Small intestine (tissue), 16 donors: ENCODE results near the gene HEXIM2. TPM values are rescaled to one million over a fixed set of nuclear protein-coding genes. Genes with fewer than 3 reads are reported as not detected.

ENCODE experiments used
- DNase-seq, 2 donors: peaks; one replicate each; pipeline versions ENCODE4 v3.0.0 to v3.0.0-alpha.2; 2013
- FAIRE-seq: peaks from 2 replicates; lab custom pipeline; 2012; peaks lifted over from hg19 to GRCh38; lab: Jason Lieb, UNC
- H3K27ac ChIP-seq, 3 donors: one replicate each; pipeline ENCODE4 v1.5.1; 2013; ENCODE audit warnings: low read length in 2 of 3, mild to moderate bottlenecking in 2 of 3, control low read depth in 1 of 3, inconsistent platforms in 1 of 3, low read depth in 1 of 3, moderate library complexity in 1 of 3
- H3K27me3 ChIP-seq, 3 donors: one replicate each; pipeline ENCODE4 v1.6.1; 2013; ENCODE audit warnings: low read length in 3 of 3, inconsistent platforms in 1 of 3; ENCODE audit not compliant: control insufficient read depth in 3 of 3, insufficient read depth in 3 of 3
- H3K36me3 ChIP-seq, 3 donors: one replicate each; pipeline ENCODE4 v1.6.1; 2013; ENCODE audit warnings: low read length in 3 of 3, inconsistent platforms in 1 of 3, low read depth in 1 of 3, mild to moderate bottlenecking in 1 of 3, moderate library complexity in 1 of 3; ENCODE audit not compliant: control insufficient read depth in 3 of 3, insufficient read depth in 2 of 3
- H3K4me1 ChIP-seq, 3 donors: one replicate each; pipeline ENCODE4 v1.6.1; 2013; ENCODE audit warnings: low read length in 2 of 3, inconsistent platforms in 1 of 3, low read depth in 1 of 3, mild to moderate bottlenecking in 1 of 3, moderate library complexity in 1 of 3; ENCODE audit not compliant: control insufficient read depth in 3 of 3, insufficient read depth in 2 of 3
- H3K4me3 ChIP-seq, 3 donors: one replicate each; pipeline ENCODE4 v1.5.1; 2013; ENCODE audit warnings: low read length in 3 of 3, control low read depth in 1 of 3, inconsistent platforms in 1 of 3, low read depth in 1 of 3, mild to moderate bottlenecking in 1 of 3, moderate library complexity in 1 of 3
- H3K9me3 ChIP-seq, 2 donors: one replicate each; pipeline ENCODE4 v1.6.1; 2013; ENCODE audit warnings: low read depth in 1 of 2, low read length in 1 of 2; ENCODE audit not compliant: control insufficient read depth in 2 of 2, insufficient read depth in 1 of 2
- WGBS, 3 donors: extraction: QIAGEN DNeasy Blood & Tissue Kit; methylation state at CpG; one replicate each; pipeline ENCODE4 v1.1.7; 2013; 5-methylcytosine and 5-hydroxymethylcytosine counted together
- long read RNA-seq, 10 donors: transcript quantifications; one replicate each; lab custom pipeline, GENCODE V29; 2026
- polyA plus RNA-seq, 4 donors: library from polyadenylated mRNA; stranded (reverse) in 3 of 4; unstranded in 1 of 4; fragments of 200-250 nt in 3 of 4; fragments of 120-200 nt in 1 of 4; gene quantifications; one replicate each; pipeline versions ENCODE4 v1.2.1 to v1.2.3, GENCODE V29; 2013
- donor health status: healthy with polysubstance abuse.
- donor health status: control.
- donor health status: control.
- donor health status: Bipolar disorder and iron deficiency.
- donor health status: healthy.

Gene HEXIM2
- polyA plus RNA-seq: 10 to 100 TPM; 11.2 to 13.3 (median 12.1) TPM
- long read RNA-seq, donor 1: 0 reads
- long read RNA-seq, donor 2, partial matches to known transcripts: 0 of 1 reads
- long read RNA-seq, donor 2, other reads (novel, unspliced or antisense): 0 of 1 reads
- long read RNA-seq, donor 3, partial matches to known transcripts: 0 of 2 reads
- long read RNA-seq, donor 3, other reads (novel, unspliced or antisense): 0 of 2 reads
- long read RNA-seq, donor 4: 0 reads
- long read RNA-seq, donor 5: 0 reads
- long read RNA-seq, donor 6, partial matches to known transcripts: 0 of 2 reads
- long read RNA-seq, donor 6, other reads (novel, unspliced or antisense): 0 of 2 reads
- long read RNA-seq, donor 7, partial matches to known transcripts: 0 of 4 reads
- long read RNA-seq, donor 7, other reads (novel, unspliced or antisense): 0 of 4 reads
- long read RNA-seq, donor 8, partial matches to known transcripts: 0 of 2 reads
- long read RNA-seq, donor 8, other reads (novel, unspliced or antisense): 0 of 2 reads
- long read RNA-seq, donor 9: 0 reads
- long read RNA-seq, donor 10, transcript HEXIM2-207 (3 exons, 1,246 nt): major isoform, 6 of 6 reads
- long read RNA-seq, donor 10, partial matches to known transcripts: 0 of 6 reads
- long read RNA-seq, donor 10, other reads (novel, unspliced or antisense): 0 of 6 reads

GRCh38 chr17:45161288-45162024 is at the start of gene HEXIM2:
HEXIM2 (plus strand) TSS chr17:45161875; CDS start chr17:45162794, 919 bp downstream.
- no peaks in the 10 kb centered on the region for H3K9me3 ChIP-seq
- H3K27me3 ChIP-seq: no peaks in the 10 kb centered on the region
- DNase-seq (peak; percentile 100), FAIRE-seq (peak; percentile 33)
- H3K27ac ChIP-seq: peak within 1 kb of the TSS; percentile 97 to 100 (median 97)
- 0 to 1% (median 0%) methylated on average over 49 to 53 of the region's 53 CpGs for WGBS, 3 donors
- peaks cover 0 to 21% (median 0%) of the 10 kb centered on the region in 3 donors for H3K36me3 ChIP-seq
- peaks cover 2 to 35% (median 5%) of the 10 kb centered on the region in 3 donors for H3K4me1 ChIP-seq
- peak within 1 kb of the TSS; percentile 84 to 99 (median 88) for H3K4me3 ChIP-seq

- no peak overlapping the region for H3K4me3 ChIP-seq
- FAIRE-seq: no peak
- H3K36me3 ChIP-seq: peaks cover 1 to 69% (median 2%) of the 10 kb centered on the region in 3 donors
- no peaks in the 10 kb centered on the region for H3K9me3 ChIP-seq
- H3K27me3 ChIP-seq: no peaks in the 10 kb centered on the region
- H3K4me1 ChIP-seq: no peaks in the 10 kb centered on the region
- WGBS, 3 donors: 91 to 95% (median 94%) methylated on average over 22 to 23 of the region's 23 CpGs
- DNase-seq: no peak
- H3K27ac ChIP-seq: no peak overlapping the region
Observed at GRCh38 chr17:45112559-45113423, 48.9 kb upstream of the HEXIM2 start.

GRCh38 chr17:45113424-45113754 is 48.3 kb upstream of the HEXIM2 start:
- no peak overlapping the region for H3K27ac ChIP-seq
- no peaks in the 10 kb centered on the region for H3K27me3 ChIP-seq
- H3K9me3 ChIP-seq: no peaks in the 10 kb centered on the region
- no peak for FAIRE-seq
- no peak for DNase-seq
- 72 to 85% (median 76%) methylated on average over 9 of the region's 9 CpGs for WGBS, 3 donors
- H3K36me3 ChIP-seq: peaks cover 0 to 69% (median 0%) of the 10 kb centered on the region in 3 donors
- H3K4me3 ChIP-seq: no peak overlapping the region
- H3K4me1 ChIP-seq: no peaks in the 10 kb centered on the region

- H3K9me3 ChIP-seq: no peaks in the 10 kb centered on the region
- H3K27ac ChIP-seq: no peak overlapping the region
- no peak for FAIRE-seq
- no peak overlapping the region for H3K4me3 ChIP-seq
- peaks cover 0 to 68% (median 0%) of the 10 kb centered on the region in 3 donors for H3K36me3 ChIP-seq
- no peaks in the 10 kb centered on the region for H3K4me1 ChIP-seq
- no peak for DNase-seq
- 87 to 92% (median 88%) methylated on average over 19 of the region's 19 CpGs for WGBS, 3 donors
- H3K27me3 ChIP-seq: no peaks in the 10 kb centered on the region
Observed at GRCh38 chr17:45114117-45114932, 47.4 kb upstream of the HEXIM2 start.

GRCh38 chr17:45115015-45115625 is 46.6 kb upstream of the HEXIM2 start:
- no peak overlapping the region for H3K27ac ChIP-seq
- H3K4me1 ChIP-seq: no peaks in the 10 kb centered on the region
- no peaks in the 10 kb centered on the region for H3K27me3 ChIP-seq
- no peak for FAIRE-seq
- peaks cover 0 to 75% (median 0%) of the 10 kb centered on the region in 3 donors for H3K36me3 ChIP-seq
- DNase-seq: no peak
- WGBS, 3 donors: 88 to 91% (median 89%) methylated on average over 26 of the region's 26 CpGs
- H3K9me3 ChIP-seq: no peaks in the 10 kb centered on the region
- no peak overlapping the region for H3K4me3 ChIP-seq

GRCh38 chr17:45115871-45116270 is 45.8 kb upstream of the HEXIM2 start:
- 75 to 83% (median 79%) methylated on average over 11 of the region's 11 CpGs for WGBS, 3 donors
- peaks cover 0 to 71% (median 0%) of the 10 kb centered on the region in 3 donors for H3K36me3 ChIP-seq
- DNase-seq: no peak
- H3K27me3 ChIP-seq: no peaks in the 10 kb centered on the region
- FAIRE-seq: no peak
- H3K4me3 ChIP-seq: no peak overlapping the region
- no peaks in the 10 kb centered on the region for H3K4me1 ChIP-seq
- no peaks in the 10 kb centered on the region for H3K9me3 ChIP-seq
- no peak overlapping the region for H3K27ac ChIP-seq

GRCh38 chr17:45116434-45117016 is 45.1 kb upstream of the HEXIM2 start:
- 90 to 93% (median 91%) methylated on average over 8 to 10 of the region's 10 CpGs for WGBS, 3 donors
- DNase-seq: no peak
- FAIRE-seq: no peak

More at GRCh38 chr17:45116434-45117016, 45.1 kb upstream of the HEXIM2 start:
- no peaks in the 10 kb centered on the region for H3K9me3 ChIP-seq
- no peak overlapping the region for H3K27ac ChIP-seq
- H3K4me3 ChIP-seq: no peak overlapping the region
- H3K4me1 ChIP-seq: no peaks in the 10 kb centered on the region
- peaks cover 0 to 67% (median 0%) of the 10 kb centered on the region in 3 donors for H3K36me3 ChIP-seq
- no peaks in the 10 kb centered on the region for H3K27me3 ChIP-seq
